WI38 (cell line): ENCODE data around the gene STXBP6.

Experiments
- H3K4me3 ChIP-seq: 2 replicates; pipeline ENCODE4 v1.5.1; 2011; ENCODE audit warnings: low read depth, mild to moderate bottlenecking, control low read depth, low read length
- TF ChIP-seq, protein P1 (sequence below): IDR thresholded peaks from 2 replicates; pipeline ENCODE4 v1.5.1; 2012; ENCODE audit warnings: low read depth, mild to moderate bottlenecking, control low read depth, low read length

Gene STXBP6

DNA sequence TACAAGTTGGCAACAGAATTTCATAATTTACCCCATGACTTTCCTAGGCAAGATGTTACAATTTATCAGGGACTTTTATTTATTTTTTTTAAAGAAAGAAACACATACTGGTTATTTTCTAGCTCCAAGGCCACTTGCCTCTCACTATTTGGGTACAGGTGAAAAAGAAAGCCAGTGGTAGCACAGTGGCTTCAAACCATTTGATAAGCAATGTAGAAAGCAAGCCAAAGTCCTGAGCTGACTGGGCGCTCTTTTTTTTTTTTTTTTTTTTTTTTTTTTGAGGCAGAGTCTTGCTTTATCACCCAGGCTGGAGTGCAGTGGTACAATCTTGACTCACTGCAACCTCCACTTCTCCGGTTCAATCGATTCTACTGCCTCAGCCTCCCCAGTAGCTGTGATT lies 73.3 kb downstream of the STXBP6 start:
- TF ChIP-seq, protein P1, sequence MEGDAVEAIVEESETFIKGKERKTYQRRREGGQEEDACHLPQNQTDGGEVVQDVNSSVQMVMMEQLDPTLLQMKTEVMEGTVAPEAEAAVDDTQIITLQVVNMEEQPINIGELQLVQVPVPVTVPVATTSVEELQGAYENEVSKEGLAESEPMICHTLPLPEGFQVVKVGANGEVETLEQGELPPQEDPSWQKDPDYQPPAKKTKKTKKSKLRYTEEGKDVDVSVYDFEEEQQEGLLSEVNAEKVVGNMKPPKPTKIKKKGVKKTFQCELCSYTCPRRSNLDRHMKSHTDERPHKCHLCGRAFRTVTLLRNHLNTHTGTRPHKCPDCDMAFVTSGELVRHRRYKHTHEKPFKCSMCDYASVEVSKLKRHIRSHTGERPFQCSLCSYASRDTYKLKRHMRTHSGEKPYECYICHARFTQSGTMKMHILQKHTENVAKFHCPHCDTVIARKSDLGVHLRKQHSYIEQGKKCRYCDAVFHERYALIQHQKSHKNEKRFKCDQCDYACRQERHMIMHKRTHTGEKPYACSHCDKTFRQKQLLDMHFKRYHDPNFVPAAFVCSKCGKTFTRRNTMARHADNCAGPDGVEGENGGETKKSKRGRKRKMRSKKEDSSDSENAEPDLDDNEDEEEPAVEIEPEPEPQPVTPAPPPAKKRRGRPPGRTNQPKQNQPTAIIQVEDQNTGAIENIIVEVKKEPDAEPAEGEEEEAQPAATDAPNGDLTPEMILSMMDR: no peak

DNA sequence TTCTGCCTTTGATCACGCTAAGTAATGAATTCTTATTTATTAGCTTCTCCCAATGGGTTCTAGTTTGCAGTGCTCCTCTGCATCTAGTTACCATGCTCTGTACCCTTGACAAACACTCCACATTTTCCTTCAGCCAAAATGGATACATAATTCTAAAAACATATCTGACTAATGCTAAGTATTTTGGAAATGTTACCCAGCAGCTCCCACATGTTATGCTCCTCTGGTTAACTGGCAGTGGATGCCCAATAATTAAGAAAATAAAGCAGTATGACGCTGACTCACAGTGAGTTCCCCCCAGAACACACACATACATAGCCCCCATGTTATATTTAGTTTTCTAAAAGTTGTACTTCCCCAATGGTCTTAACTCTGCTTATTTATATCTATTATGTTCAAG lies 74.6 kb downstream of the STXBP6 start:
- H3K4me3 ChIP-seq: no peak overlapping the region
- TF ChIP-seq, protein P1: no peak

More for the DNA sequence above, 73.3 kb downstream of the STXBP6 start:
- H3K4me3 ChIP-seq: no peak overlapping the region

DNA sequence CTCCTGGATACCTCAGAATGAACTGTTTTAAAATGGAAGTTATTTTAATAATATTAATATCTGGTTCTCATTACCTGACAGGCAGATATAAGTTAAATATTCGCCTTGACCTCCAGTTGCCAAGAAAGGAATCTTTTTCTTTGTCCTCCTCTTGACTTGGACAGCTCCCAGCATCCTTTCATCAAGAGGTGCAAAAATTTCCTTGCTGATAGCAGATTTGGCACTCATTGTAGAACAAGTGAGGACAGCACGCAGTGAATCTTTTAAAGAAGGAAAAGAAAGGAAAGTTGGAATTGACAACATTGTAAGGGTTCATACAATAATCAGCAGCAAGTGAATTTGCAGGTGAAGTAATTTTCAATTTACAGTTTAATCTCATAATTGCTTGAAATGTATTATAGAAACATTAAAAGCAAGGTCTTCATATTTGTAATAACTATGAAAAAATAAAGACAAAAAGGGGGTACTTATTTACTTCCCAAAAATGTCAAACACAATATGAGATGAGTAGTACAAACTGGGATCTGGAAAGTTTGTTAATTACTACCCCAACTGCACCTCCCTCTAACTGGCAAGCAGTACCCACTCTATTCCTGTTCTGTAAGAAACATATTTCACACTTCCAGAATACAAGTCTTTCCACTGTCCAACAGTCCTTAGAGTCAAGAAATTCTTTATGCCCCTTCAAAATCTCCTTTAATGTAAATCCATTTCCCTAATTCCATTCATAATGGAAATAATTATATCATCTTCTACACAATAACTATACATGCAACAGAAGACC lies 75.2 kb downstream of the STXBP6 start:
- H3K4me3 ChIP-seq: no peak overlapping the region
- TF ChIP-seq, protein P1: no peak

DNA sequence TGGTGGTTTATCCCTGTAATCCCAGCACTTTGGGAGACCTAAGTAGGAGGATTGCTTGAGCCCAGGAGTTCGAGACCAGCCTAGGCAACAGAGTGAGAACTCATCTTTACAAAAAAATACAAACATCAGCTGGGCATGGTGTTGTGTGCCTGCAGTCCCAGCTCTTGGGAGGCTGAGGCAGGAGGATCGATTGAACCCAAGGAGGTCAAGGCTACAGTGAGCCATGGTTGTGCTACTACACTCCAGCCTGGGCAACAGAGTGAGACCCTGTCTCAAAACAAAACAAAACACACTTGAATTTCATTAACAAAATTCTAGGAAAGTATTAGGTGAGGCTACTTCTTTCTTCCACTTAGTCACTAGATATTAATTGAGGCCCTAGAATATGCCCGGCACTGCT lies 77.1 kb downstream of the STXBP6 start:
- no peak overlapping the region for H3K4me3 ChIP-seq
- TF ChIP-seq, protein P1: no peak

DNA sequence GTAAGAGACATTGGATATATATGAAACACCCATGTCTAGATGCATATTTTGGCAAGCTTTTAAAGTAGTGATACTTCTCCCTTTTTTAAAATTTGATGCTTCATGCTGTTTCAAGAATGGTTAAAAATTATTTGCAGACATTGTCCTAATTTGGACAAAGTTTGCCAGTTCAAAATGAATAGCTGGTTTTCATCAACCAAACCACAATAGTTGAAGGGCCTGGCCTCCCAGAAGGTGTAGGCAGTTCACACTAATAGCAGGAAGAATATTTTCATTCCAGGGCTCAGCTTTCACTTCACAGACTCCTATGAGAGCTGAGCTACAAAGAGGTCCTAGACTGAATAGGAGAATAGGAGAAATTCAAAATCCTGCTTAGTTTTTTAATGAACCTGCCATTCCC lies 78.7 kb downstream of the STXBP6 start:
- TF ChIP-seq, protein P1: no peak
- H3K4me3 ChIP-seq: no peak overlapping the region

DNA sequence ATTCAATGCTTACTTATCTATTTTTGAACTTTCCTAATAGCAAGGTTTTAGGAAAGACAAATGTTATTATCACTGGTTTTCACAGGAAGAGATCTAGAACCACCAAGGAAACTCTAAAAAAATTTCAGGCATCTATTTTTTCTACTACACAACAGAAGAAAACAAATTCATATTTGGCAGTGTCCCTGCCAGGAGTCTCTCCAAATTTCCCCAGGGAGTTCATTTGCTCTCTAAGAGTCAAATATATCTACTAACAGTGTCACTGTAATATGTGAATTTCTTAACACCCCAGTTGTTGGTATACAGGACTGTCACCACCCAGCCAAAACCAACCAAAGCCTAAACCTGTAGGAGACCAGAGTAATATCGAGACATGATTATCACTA lies 83.4 kb downstream of the STXBP6 start:
- TF ChIP-seq, protein P1: no peak
- no peak overlapping the region for H3K4me3 ChIP-seq

DNA sequence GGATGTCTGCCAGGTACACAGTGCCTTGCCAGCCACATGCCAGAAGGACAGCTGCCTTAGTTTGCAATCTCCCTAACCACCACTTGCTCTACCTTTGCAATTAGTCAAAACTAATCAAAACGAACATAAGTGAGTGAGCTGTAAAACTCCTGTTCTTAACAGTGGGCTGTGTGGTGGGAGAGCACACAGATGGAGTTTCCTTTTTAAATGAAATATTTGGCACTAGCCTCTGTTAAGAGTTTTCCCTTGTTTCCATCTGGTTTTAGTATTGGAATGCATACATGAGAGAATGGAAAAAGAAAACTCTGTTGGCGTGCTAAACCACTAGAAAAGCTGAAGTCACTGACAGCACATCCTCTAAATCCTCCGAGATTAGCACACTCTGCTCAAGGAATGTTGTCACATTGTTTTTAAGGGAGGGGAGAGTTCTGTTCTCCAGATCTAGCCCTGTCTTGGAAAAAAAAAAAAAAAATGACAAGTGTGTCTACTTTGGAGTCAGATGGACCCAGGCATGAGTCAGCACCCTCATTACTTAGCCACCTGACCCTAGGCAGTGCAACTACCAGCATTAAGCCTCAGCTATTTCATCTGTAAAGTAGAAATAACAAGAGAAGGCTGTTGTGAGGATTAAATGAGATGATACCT lies 83.9 kb downstream of the STXBP6 start:
- peak overlapping the region; percentile 14; the same call in 1 of the 2 replicates for H3K4me3 ChIP-seq
- TF ChIP-seq, protein P1: no peak
